ENCODE data around the gene MAPK10.
A peak's percentile ranks its signal among the peaks of the same experiment; 100 is the strongest.

The MAPK10 gene

DNA sequence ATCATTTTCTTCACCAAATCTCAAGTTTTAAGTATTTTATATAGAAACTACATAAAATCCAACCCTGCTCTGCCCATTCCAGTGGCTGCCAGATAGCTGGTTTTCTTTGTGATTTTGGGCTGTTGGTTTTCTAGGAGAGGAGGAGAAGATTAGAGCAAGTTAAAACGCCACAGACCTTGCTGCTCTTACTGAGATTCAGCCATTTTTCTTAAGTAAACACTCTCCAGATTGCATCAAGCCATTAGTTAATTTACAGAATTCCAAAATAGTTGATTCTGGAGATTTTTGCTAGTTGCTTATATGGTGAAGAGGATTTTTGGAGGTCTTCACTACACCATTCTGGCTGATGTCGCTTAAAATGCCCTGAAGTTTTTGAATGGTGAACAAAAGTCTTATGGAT lies 366.2 kb downstream of the MAPK10 start:
- no peak overlapping the region for H3K4me3 ChIP-seq (ENCODE audit: low read depth, low read length)
- no peak for TF ChIP-seq POLR2A (IDR thresholded peaks at IDR 0.05; ENCODE audit: extremely low read depth, insufficient read length)
- DNase-seq (ENCODE audit: low read depth), result no peak

DNA sequence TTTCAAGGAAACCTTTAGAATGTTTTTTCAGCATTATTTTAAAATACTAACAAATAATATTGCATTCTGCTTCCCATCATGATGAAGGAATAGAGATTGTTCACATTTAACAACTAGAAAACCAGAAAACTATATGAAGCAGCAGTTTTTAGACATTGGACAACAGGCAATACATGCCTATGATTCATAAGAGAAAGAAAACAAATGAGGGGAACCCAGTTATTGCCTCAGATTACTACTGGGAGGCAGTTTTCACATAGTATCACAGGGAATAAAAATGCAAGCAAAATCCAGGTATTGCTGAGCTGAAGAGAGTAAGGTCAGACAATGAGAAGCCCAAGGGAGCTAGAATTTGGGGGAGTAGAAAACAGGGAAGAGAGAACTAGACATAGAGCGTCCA lies 373.6 kb downstream of the MAPK10 start:
- no peak for TF ChIP-seq MYC (IDR thresholded peaks at IDR 0.05; ENCODE audit: low read depth, low read length)
- no peak for TF ChIP-seq POLR2A (IDR thresholded peaks at IDR 0.05; ENCODE audit: extremely low read depth, insufficient read length)
- TF ChIP-seq, protein P1, sequence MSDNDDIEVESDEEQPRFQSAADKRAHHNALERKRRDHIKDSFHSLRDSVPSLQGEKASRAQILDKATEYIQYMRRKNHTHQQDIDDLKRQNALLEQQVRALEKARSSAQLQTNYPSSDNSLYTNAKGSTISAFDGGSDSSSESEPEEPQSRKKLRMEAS (IDR thresholded peaks at IDR 0.05; ENCODE audit: low read depth, low read length), result no peak
- TF ChIP-seq, protein P2, sequence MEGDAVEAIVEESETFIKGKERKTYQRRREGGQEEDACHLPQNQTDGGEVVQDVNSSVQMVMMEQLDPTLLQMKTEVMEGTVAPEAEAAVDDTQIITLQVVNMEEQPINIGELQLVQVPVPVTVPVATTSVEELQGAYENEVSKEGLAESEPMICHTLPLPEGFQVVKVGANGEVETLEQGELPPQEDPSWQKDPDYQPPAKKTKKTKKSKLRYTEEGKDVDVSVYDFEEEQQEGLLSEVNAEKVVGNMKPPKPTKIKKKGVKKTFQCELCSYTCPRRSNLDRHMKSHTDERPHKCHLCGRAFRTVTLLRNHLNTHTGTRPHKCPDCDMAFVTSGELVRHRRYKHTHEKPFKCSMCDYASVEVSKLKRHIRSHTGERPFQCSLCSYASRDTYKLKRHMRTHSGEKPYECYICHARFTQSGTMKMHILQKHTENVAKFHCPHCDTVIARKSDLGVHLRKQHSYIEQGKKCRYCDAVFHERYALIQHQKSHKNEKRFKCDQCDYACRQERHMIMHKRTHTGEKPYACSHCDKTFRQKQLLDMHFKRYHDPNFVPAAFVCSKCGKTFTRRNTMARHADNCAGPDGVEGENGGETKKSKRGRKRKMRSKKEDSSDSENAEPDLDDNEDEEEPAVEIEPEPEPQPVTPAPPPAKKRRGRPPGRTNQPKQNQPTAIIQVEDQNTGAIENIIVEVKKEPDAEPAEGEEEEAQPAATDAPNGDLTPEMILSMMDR (IDR thresholded peaks at IDR 0.05; ENCODE audit: low read depth, low read length), result no peak
- no peak for DNase-seq (ENCODE audit: low read depth)
- no peak overlapping the region for H3K4me3 ChIP-seq (ENCODE audit: low read depth, low read length)

DNA sequence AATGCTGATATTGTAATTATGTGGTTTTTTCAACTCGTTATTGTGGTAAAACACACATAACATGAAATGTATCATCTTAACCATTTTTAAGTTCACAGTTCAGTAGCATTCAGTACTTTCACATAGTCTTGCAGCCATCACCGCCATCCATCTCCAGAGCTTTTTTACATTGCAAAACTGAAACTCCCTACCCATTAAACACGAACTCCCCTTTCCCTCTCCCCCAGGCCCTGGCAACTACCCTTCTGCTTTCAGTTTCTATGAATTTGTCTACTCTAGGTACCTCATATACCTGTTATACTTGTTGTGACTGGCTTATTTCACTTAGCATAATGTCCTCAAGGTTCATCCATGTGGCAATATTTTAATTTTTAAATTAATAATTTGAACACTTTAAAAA lies 380.6 kb downstream of the MAPK10 start:
- DNase-seq (ENCODE audit: low read depth), result no peak
- TF ChIP-seq, protein P2 (IDR thresholded peaks at IDR 0.05; ENCODE audit: low read depth, low read length), result no peak
- TF ChIP-seq POLR2A (IDR thresholded peaks at IDR 0.05; ENCODE audit: extremely low read depth, insufficient read length) (no peak), MYC (IDR thresholded peaks at IDR 0.05; ENCODE audit: low read depth, low read length) (no peak)
- TF ChIP-seq, protein P1 (IDR thresholded peaks at IDR 0.05; ENCODE audit: low read depth, low read length), result no peak
- no peak overlapping the region for H3K4me3 ChIP-seq (ENCODE audit: low read depth, low read length)

DNA sequence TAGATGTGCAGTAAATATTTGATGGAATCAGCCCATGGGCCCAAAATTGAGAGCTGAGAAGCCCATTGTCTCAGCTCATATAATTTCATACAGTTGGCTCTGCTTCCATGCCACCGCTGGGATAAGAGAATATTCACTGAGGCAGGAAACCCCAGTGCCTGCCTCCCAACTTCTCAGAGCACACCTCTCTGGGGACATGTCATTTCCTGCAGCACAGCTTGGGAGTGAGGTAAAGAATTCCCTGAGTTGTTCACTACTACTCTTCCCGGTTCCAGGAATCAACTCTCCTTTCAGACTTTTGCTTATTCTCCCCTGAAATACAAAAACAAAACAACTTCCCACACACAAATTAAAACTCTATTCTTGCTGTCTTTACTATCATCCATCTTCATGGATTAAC lies 389.3 kb downstream of the MAPK10 start:
- TF ChIP-seq, protein P1 (IDR thresholded peaks at IDR 0.05; ENCODE audit: low read depth, low read length), result no peak
- TF ChIP-seq MYC (IDR thresholded peaks at IDR 0.05; ENCODE audit: low read depth, low read length) (no peak), POLR2A (IDR thresholded peaks at IDR 0.05; ENCODE audit: extremely low read depth, insufficient read length) (no peak)
- TF ChIP-seq, protein P2 (IDR thresholded peaks at IDR 0.05; ENCODE audit: low read depth, low read length), result no peak
- DNase-seq (ENCODE audit: low read depth), result no peak
- no peak overlapping the region for H3K4me3 ChIP-seq (ENCODE audit: low read depth, low read length)

DNA sequence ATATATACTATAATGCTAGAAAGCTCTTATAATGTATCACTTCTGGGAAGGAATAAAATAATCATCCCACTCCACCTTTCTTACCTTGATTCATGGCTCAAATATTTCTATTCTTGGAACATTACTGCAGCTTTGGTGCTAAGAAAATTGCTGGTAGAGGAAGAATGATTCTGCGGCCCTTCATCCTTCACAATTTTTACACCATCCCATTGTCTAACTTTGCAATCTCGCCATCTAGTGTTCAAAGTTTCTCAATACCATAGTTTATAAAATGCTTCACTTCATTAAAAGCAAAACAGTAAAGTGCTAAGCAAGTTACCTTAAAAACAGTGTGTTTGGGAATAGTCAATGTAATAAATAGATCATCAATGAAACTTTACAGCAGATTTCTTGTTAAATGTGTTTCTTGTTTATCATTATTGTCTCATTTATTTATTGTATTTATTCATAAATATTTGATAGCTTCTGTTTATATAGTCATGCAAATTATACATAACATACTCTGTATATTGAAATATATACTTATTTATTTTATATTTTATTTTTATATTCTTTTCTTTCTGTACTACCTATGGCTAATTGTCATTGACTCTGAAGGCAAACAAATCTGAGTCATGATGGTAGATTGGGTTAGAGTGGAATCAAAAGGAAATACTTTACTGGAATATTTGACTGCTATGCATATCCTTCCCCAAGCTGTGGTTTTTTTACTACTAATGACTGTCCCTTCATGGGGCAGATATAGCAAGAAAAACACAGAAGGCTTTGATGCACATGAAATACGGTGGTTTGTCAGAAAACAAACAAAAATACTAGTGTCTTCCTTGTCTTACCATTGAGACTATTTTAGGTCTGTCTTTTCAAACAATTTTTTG lies 390.7 kb downstream of the MAPK10 start:
- TF ChIP-seq, protein P2 (IDR thresholded peaks at IDR 0.05; ENCODE audit: low read depth, low read length), result peak; percentile 32
- TF ChIP-seq, protein P1 (IDR thresholded peaks at IDR 0.05; ENCODE audit: low read depth, low read length), result no peak
- DNase-seq (ENCODE audit: low read depth), result peak; percentile 36
- no peak overlapping the region for H3K4me3 ChIP-seq (ENCODE audit: low read depth, low read length)

DNA sequence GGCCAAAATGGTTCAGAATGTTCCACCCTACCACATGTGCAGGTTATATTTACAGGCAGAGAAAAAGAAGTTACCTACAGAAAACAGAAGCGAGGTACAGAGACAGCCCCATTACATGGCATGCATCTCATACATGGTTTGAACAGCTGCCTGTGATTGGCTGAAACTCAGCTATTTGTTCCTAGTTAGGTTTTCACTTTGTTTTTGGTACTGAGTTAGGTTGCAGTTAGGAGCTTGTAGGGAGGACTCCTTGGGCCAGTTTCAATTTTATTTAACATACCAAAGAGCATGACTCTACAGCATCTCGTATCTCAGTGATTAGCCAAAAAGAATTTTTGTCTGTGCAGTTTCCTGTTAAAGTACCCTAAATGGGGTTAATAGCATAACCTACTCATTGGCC lies 392.0 kb downstream of the MAPK10 start:
- TF ChIP-seq, protein P2 (IDR thresholded peaks at IDR 0.05; ENCODE audit: low read depth, low read length), result no peak
- TF ChIP-seq POLR2A (IDR thresholded peaks at IDR 0.05; ENCODE audit: extremely low read depth, insufficient read length) (no peak), MYC (IDR thresholded peaks at IDR 0.05; ENCODE audit: low read depth, low read length) (no peak)
- TF ChIP-seq, protein P1 (IDR thresholded peaks at IDR 0.05; ENCODE audit: low read depth, low read length), result no peak
- H3K4me3 ChIP-seq (ENCODE audit: low read depth, low read length), result no peak overlapping the region
- no peak for DNase-seq (ENCODE audit: low read depth)

Measured in NB4 (cell line).